Hepatocyte (in vitro differentiated cells): ENCODE data around the gene DOK1.

Source experiments
- EZH2 ChIP-seq: fragments of 200-600 bp; sonication (generic); IDR thresholded peaks from 2 replicates; pipeline ENCODE4 v1.6.1; 2016; ENCODE audit warnings: antibody characterized with exemption, mild to moderate bottlenecking, borderline replicate concordance
- EZH2phosphoT487 ChIP-seq: fragments of 200-600 bp; sonication (generic); IDR thresholded peaks from one replicate; pipeline ENCODE4 v1.6.1; 2018; ENCODE audit warnings: antibody characterized with exemption, mild to moderate bottlenecking, low read depth, moderate library complexity; ENCODE audit not compliant: unreplicated experiment, severe bottlenecking
- TF ChIP-seq, protein P1 (sequence below): fragments of 200-600 bp; sonication (generic); IDR thresholded peaks from 2 replicates; pipeline ENCODE4 v1.5.1; 2016; ENCODE audit warnings: antibody characterized with exemption, mild to moderate bottlenecking; ENCODE audit not compliant: poor library complexity

DNA sequence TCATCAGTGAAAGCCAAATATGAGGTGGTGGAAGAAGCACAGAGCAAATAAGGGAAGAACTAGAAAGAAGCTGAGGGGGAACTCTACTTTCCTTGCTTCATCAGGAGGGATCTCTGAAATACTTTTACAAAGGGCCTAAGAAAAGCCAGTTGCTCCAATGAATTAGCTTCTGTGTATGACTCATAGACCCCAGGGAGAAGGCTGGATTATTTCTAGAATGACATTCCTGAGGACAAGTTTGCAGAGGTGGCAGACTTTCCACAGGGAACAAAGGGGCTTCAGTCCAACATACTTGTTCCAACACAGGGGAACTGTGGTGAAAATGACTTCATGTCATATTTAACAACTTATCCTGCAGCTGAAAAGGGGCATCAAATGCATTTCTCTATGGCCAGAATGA lies 29.0 kb downstream of the DOK1 start:
- TF ChIP-seq EZH2 (no peak), EZH2phosphoT487 (no peak)
- TF ChIP-seq, protein P1, sequence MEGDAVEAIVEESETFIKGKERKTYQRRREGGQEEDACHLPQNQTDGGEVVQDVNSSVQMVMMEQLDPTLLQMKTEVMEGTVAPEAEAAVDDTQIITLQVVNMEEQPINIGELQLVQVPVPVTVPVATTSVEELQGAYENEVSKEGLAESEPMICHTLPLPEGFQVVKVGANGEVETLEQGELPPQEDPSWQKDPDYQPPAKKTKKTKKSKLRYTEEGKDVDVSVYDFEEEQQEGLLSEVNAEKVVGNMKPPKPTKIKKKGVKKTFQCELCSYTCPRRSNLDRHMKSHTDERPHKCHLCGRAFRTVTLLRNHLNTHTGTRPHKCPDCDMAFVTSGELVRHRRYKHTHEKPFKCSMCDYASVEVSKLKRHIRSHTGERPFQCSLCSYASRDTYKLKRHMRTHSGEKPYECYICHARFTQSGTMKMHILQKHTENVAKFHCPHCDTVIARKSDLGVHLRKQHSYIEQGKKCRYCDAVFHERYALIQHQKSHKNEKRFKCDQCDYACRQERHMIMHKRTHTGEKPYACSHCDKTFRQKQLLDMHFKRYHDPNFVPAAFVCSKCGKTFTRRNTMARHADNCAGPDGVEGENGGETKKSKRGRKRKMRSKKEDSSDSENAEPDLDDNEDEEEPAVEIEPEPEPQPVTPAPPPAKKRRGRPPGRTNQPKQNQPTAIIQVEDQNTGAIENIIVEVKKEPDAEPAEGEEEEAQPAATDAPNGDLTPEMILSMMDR, result no peak
